Measurements from ENCODE around the gene CHL1.
A peak's percentile ranks its signal among the peaks of the same experiment; 100 is the strongest.

Gene CHL1

DNA sequence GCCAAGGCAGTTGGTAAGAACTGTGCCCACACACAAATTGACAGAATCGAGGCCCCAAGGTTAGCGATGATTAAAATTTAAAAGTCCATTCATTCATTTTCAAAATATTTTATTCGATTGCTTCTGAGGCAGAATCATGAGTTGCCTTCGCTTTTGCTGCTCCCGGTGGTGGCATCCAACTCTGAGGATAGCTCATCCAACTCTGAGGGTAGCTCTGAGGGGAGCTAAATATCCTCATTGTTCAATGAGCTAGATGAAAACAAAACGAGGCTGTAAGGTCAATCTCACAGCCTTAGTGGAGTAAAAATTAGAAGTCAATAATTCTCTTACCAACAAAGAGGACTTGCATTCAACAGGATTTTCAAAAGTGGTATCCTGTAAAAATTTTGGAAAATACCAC lies 897 bp upstream of the CHL1 start:
- H3K9ac ChIP-seq (ENCODE audit: low read depth, low read length) = no peak overlapping the region
- no peak overlapping the region for H3K4me3 ChIP-seq (ENCODE audit: low read depth, low read length)
- H3K9me3 ChIP-seq (ENCODE audit: control insufficient read depth, insufficient read depth, low read length) = no peaks in the 10 kb centered on the region
- H3K27me3 ChIP-seq (ENCODE audit: control insufficient read depth, insufficient read depth, low read length) = peaks cover 56% of the 10 kb centered on the region
- no peaks in the 10 kb centered on the region for H3K4me1 ChIP-seq (ENCODE audit: control insufficient read depth, insufficient read depth, low read length)
- H3K36me3 ChIP-seq (ENCODE audit: control insufficient read depth, insufficient read depth, low read length) = no peaks in the 10 kb centered on the region

DNA sequence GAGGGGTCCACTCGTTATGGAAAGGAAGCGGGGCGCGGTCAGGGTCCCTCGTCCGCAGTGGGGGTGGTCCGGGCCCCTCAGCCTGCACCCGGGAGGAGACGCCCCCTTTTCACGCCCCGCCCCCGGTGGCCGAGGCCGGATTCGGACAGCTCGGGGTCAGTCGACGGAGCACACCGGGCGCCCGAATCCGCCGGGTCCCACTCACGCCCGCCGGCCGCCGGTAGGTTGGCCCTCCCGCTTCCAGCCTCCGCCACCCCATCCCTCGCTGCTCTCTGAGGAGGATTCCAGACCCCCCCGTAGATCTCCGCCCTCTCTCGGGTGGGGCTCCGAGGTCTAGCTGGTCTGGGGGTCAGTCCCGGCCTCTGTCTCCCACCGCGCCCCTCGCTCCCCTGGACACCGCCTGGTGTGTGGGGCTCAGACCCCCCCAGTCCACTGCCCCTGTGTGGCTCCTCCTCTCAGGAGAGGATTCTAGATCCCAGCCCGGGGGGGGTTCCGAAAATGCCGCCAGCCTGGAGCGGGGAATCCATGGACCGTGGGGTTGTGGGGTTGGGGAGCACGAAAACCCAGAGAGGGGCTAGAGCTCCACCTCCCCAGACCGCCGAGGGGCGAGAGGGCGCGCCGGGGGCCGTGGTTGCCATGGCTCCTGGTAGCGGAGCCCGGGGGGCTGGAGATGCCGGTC lies 725 bp downstream of the CHL1 start:
- H3K4me3 ChIP-seq (ENCODE audit: low read depth, low read length) = peak overlapping the region; percentile 62
- no peak overlapping the region for H3K9ac ChIP-seq (ENCODE audit: low read depth, low read length)

DNA sequence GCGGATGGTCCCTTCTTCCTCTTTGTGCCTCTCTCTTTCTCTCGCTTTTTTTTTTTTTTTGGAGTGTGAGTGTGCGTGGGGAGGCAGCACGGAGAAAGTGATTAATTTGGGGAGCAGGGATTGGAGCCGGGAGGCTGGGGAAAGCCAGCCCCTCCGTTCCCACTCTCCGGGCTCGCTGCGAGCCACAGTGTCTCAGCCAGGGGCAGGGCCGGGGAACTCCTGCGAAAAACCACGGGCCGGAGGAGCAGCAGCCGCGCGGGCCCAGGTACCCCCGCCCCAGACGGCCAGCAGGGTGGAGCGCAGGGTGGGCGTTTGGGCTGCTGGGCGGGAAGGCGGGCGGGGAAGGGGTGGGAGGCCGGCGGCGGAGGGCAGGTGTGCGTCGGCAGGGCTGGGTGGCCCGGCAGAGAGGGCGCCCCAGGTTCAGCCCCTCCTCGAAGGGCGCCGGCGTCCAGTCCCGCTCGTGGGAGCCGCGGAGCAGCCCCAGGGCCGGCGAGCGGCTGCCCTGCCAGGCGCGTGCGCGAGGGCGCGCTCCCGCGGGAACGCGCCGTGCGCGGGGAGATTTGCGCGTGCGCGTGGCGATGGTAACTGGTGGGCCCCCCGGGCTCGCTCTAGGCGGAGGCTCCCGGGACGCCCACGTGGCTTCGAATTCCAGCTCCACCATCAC lies 1.4 kb downstream of the CHL1 start:
- Histone ChIP-seq H3K4me1 (ENCODE audit: control insufficient read depth, insufficient read depth, low read length) (no peaks in the 10 kb centered on the region), H3K9me3 (ENCODE audit: control insufficient read depth, insufficient read depth, low read length) (no peaks in the 10 kb centered on the region), H3K9ac (ENCODE audit: low read depth, low read length) (no peak overlapping the region), H3K36me3 (ENCODE audit: control insufficient read depth, insufficient read depth, low read length) (no peaks in the 10 kb centered on the region), H3K27me3 (ENCODE audit: control insufficient read depth, insufficient read depth, low read length) (peaks cover 52% of the 10 kb centered on the region), H3K4me3 (ENCODE audit: low read depth, low read length) (peak overlapping the region; percentile 62)

More for the DNA sequence above, 725 bp downstream of the CHL1 start:
- H3K4me1 ChIP-seq (ENCODE audit: control insufficient read depth, insufficient read depth, low read length) = no peaks in the 10 kb centered on the region
- no peaks in the 10 kb centered on the region for H3K9me3 ChIP-seq (ENCODE audit: control insufficient read depth, insufficient read depth, low read length)
- peaks cover 53% of the 10 kb centered on the region for H3K27me3 ChIP-seq (ENCODE audit: control insufficient read depth, insufficient read depth, low read length)
- no peaks in the 10 kb centered on the region for H3K36me3 ChIP-seq (ENCODE audit: control insufficient read depth, insufficient read depth, low read length)

DNA sequence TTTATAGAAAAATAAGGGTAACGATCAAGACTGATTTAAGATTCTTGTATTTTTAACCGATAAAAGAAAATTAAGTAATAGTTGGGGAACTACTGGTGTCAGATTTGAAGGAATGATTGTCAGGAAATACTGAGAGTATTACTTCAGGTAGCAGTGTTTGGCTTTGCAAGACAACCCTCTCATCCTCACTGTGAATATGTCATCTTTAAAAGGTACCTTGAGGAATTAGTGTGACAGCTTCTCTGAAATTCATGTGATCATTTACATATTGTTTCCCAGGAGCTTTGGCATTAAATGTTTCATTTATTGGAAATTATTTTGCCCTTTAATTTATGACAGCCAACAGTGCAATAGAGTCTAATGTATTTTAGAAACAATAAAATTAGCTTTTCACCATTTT lies 3.3 kb downstream of the CHL1 start:
- Histone ChIP-seq H3K9ac (ENCODE audit: low read depth, low read length) (no peak overlapping the region), H3K9me3 (ENCODE audit: control insufficient read depth, insufficient read depth, low read length) (no peaks in the 10 kb centered on the region), H3K4me1 (ENCODE audit: control insufficient read depth, insufficient read depth, low read length) (no peaks in the 10 kb centered on the region), H3K4me3 (ENCODE audit: low read depth, low read length) (no peak overlapping the region), H3K27me3 (ENCODE audit: control insufficient read depth, insufficient read depth, low read length) (peaks cover 35% of the 10 kb centered on the region), H3K36me3 (ENCODE audit: control insufficient read depth, insufficient read depth, low read length) (no peaks in the 10 kb centered on the region)

DNA sequence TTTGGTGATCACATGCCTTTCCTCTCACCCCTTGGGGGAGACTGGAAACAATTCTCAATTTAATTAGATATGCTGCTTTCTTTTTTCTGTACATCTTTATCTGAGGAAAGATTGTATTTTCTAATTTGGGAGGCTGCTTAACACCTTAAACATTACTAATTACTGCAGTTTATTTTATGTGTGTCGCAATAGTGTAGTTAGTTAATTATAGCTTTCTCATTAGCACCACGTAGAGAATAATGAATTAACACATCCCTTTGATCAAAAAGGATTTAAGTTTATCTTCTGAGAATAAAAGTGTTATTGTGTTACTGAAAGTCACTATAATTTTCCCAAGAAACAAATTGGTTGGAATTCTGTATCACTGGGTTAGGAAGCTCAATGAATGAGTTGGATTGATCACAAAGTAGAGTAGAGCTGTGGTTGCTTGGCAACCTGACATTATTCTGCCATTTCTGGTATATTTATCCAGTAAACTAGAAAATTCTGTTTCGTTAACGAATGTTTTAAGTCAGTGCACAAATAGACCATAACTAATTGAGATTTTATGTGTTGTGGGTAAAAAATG lies 4.3 kb downstream of the CHL1 start:
- Histone ChIP-seq H3K9ac (ENCODE audit: low read depth, low read length) (no peak overlapping the region), H3K4me3 (ENCODE audit: low read depth, low read length) (no peak overlapping the region), H3K27me3 (ENCODE audit: control insufficient read depth, insufficient read depth, low read length) (peaks cover 25% of the 10 kb centered on the region), H3K9me3 (ENCODE audit: control insufficient read depth, insufficient read depth, low read length) (no peaks in the 10 kb centered on the region), H3K4me1 (ENCODE audit: control insufficient read depth, insufficient read depth, low read length) (no peaks in the 10 kb centered on the region), H3K36me3 (ENCODE audit: control insufficient read depth, insufficient read depth, low read length) (no peaks in the 10 kb centered on the region)

DNA sequence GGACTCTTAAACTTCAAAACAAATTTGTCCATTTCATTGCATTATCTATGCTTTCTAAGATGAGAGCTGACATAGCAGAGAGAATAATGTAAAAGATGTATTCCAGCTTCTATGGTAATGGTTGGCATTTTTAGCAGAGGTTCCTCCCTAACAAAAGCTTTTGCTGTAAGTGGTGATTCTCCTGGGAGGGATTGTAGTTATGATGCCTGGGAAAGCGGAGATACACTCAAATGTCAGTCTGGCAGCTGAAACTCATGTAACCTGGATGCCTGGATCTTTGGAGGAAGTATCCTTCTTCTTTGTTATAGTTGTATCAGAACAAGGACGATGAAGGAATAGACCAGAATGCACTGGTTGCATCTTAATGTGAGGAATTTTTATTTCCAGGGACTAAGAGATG lies 7.5 kb downstream of the CHL1 start:
- H3K36me3 ChIP-seq (ENCODE audit: control insufficient read depth, insufficient read depth, low read length) = no peaks in the 10 kb centered on the region
- no peak overlapping the region for H3K9ac ChIP-seq (ENCODE audit: low read depth, low read length)
- H3K4me3 ChIP-seq (ENCODE audit: low read depth, low read length) = no peak overlapping the region
- H3K27me3 ChIP-seq (ENCODE audit: control insufficient read depth, insufficient read depth, low read length) = peaks cover 7% of the 10 kb centered on the region
- H3K4me1 ChIP-seq (ENCODE audit: control insufficient read depth, insufficient read depth, low read length) = no peaks in the 10 kb centered on the region
- no peaks in the 10 kb centered on the region for H3K9me3 ChIP-seq (ENCODE audit: control insufficient read depth, insufficient read depth, low read length)

DNA sequence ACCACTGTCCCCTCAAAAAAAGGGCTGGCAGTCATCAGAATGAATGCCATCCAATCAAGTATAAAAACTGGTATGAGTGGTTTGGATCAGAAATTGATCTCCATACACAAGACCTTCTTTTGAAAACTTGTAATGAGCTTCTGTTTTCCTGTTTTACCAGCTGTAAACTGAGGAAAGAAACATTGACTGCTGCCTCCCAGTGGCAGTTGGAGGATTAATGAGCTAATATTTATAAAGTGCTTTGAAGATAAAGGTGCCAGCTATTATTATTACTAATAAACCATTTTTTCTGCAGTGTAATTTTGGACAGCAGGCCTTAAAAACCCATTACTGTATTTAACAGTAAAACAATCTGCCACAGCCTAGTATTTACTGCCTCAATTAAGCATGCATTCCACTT lies 11.4 kb downstream of the CHL1 start:
- Histone ChIP-seq H3K4me1 (ENCODE audit: control insufficient read depth, insufficient read depth, low read length) (no peaks in the 10 kb centered on the region), H3K9me3 (ENCODE audit: control insufficient read depth, insufficient read depth, low read length) (no peaks in the 10 kb centered on the region), H3K9ac (ENCODE audit: low read depth, low read length) (no peak overlapping the region), H3K36me3 (ENCODE audit: control insufficient read depth, insufficient read depth, low read length) (no peaks in the 10 kb centered on the region), H3K27me3 (ENCODE audit: control insufficient read depth, insufficient read depth, low read length) (no peaks in the 10 kb centered on the region), H3K4me3 (ENCODE audit: low read depth, low read length) (no peak overlapping the region)

DNA sequence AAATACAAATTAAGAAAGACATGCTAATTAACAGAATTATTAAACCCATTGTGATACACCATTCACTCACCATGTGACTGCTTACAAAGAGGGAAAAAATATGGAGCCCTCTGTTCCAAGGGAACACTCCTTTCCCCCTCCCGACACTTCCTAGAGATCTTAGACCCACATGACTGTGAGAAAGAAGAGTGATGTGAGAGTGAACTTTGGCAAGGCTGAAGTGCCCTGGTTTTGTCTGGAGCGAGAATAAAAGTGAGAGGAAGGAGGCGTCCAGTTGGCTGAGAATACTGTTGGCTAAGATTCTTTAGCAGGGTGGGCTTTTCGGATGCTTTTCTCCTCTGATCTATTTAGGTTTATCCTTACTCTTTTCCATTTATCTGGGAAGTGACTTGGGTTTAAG lies 14.1 kb downstream of the CHL1 start:
- Histone ChIP-seq H3K9me3 (ENCODE audit: control insufficient read depth, insufficient read depth, low read length) (no peaks in the 10 kb centered on the region), H3K27me3 (ENCODE audit: control insufficient read depth, insufficient read depth, low read length) (no peaks in the 10 kb centered on the region), H3K36me3 (ENCODE audit: control insufficient read depth, insufficient read depth, low read length) (no peaks in the 10 kb centered on the region), H3K9ac (ENCODE audit: low read depth, low read length) (no peak overlapping the region), H3K4me1 (ENCODE audit: control insufficient read depth, insufficient read depth, low read length) (no peaks in the 10 kb centered on the region), H3K4me3 (ENCODE audit: low read depth, low read length) (no peak overlapping the region)

DNA sequence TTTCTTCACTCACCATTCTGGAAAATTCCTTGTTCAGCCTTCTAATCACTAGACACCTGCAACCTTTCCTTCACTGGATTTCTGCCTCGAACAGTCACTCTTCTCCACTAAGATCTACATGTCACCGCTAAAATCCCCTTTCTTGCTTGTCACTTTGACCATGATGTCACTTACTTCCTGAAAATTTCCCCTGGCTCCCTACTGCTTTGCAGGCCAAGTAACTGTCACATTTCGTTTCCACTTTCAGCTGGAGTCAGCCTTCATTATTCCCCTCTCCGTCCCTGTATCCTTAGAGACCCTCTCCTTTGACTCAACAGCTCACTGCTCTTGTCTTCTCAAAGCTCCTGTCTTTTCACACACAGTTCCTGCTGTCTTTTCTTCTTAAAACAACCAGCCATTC lies 15.9 kb downstream of the CHL1 start:
- Histone ChIP-seq H3K36me3 (ENCODE audit: control insufficient read depth, insufficient read depth, low read length) (no peaks in the 10 kb centered on the region), H3K9me3 (ENCODE audit: control insufficient read depth, insufficient read depth, low read length) (no peaks in the 10 kb centered on the region), H3K4me3 (ENCODE audit: low read depth, low read length) (no peak overlapping the region), H3K27me3 (ENCODE audit: control insufficient read depth, insufficient read depth, low read length) (no peaks in the 10 kb centered on the region), H3K4me1 (ENCODE audit: control insufficient read depth, insufficient read depth, low read length) (no peaks in the 10 kb centered on the region), H3K9ac (ENCODE audit: low read depth, low read length) (no peak overlapping the region)

DNA sequence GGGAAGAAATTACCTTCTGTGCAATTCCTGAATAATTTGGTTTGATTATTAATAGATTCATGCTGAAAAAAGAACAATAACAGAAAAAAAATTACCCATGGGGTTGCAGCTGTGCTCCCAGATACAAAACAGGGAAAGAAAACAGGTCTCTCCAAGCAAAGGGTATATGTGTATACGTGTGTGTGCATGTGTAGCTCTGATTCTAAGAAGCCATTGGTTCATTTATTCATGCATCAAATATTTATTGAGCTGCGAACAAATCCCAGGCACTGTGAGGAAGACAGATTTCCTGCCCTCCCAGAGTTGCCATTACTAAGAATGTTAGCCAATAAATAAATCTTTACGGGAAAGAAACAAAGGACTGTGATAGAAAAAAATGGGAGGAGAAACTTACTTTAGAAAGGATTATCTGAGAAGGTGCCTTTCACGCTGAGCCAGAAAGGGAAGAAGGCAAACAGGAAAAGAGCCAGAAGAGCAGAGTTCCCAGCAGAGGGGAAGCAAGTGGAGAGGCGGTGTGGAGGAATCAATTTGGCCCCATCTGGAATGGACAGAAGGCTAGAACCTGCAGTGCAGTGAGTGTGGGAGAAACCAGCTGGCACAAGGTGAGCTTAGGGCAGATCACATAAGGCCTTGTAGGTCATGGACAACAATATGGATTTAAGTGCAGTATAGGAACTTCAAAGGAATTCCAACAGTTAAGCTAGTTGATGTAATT lies 20.7 kb downstream of the CHL1 start:
- no peaks in the 10 kb centered on the region for H3K27me3 ChIP-seq (ENCODE audit: control insufficient read depth, insufficient read depth, low read length)
- H3K36me3 ChIP-seq (ENCODE audit: control insufficient read depth, insufficient read depth, low read length) = no peaks in the 10 kb centered on the region
- no peak overlapping the region for H3K9ac ChIP-seq (ENCODE audit: low read depth, low read length)
- no peaks in the 10 kb centered on the region for H3K9me3 ChIP-seq (ENCODE audit: control insufficient read depth, insufficient read depth, low read length)
- no peaks in the 10 kb centered on the region for H3K4me1 ChIP-seq (ENCODE audit: control insufficient read depth, insufficient read depth, low read length)
- no peak overlapping the region for H3K4me3 ChIP-seq (ENCODE audit: low read depth, low read length)

DNA sequence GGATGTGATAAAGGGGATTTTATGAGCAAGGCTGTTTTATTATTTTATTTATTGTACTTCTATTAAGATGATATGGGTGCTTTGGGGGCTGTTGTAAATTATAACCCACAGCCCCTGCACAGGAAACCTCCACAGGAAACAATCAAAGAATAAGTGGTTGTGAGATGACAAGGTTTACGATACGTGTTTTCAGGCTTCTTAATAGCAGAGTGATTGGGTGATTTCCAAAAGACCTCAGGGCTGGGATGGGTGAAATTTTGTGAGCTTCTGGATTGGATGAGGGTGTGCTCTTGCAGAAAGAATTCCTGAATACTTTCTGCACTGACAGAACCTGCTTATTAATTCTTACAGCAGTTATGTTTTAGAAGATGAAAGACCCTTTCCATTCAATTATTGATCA lies 21.4 kb downstream of the CHL1 start:
- no peak overlapping the region for H3K9ac ChIP-seq (ENCODE audit: low read depth, low read length)
- no peaks in the 10 kb centered on the region for H3K9me3 ChIP-seq (ENCODE audit: control insufficient read depth, insufficient read depth, low read length)
- no peak overlapping the region for H3K4me3 ChIP-seq (ENCODE audit: low read depth, low read length)
- no peaks in the 10 kb centered on the region for H3K27me3 ChIP-seq (ENCODE audit: control insufficient read depth, insufficient read depth, low read length)
- H3K36me3 ChIP-seq (ENCODE audit: control insufficient read depth, insufficient read depth, low read length) = no peaks in the 10 kb centered on the region
- H3K4me1 ChIP-seq (ENCODE audit: control insufficient read depth, insufficient read depth, low read length) = no peaks in the 10 kb centered on the region
